ENCODE measurements around the gene IFFO2. TPM values are rescaled to one million over a fixed set of nuclear protein-coding genes. Genes with fewer than 3 reads are reported as not detected.

The IFFO2 gene
- total and polyA plus RNA-seq, 10 of the 15 experiments (the other 5 are each of a cell fraction or from before 2014, with no cell fraction given) = 1.2 to 18.4 (median 6.7) TPM

DNA sequence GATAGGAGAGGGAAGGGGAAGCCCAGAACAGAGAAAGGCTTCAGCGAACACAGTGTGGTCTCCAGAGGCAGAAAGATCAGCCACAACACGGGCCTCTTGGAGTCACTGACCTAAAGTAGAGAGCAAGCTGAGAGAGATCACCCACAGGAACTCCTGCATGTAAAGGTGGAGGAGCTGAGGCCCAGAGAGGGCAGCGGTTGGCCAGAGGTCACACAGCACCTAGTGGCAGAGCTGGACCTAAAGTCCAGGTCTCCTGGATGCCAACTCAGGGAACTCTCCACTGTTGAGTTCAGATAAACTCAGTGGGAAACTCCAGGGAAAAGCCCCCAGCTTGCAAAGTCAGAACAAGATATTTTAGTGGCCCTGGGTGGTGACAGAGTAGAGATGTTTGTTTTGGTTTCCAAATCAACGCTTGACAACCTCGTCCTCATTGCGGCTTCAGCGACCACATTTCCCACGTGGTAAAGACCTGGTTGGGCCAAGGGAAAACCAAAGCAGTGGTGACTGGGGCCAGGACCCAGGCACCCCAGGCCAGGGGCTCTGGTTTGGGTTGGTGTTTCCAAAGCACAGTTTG lies 4.6 kb downstream of the IFFO2 start:
- Histone ChIP-seq H3K4me3 (peak overlapping the region; percentile 73), H3K27ac (ENCODE audit: control insufficient read depth, insufficient read depth) (peak overlapping the region; percentile 99)
- POLR2A ChIA-PET = interaction anchor here (0.8 to 5.8 kb wide), 5 partner anchors 8 to 258 kb away, joined by 3 to 96 read pairs (median 6); partner anchors contain the start of genes ALDH4A1 and UBR4
- TF ChIP-seq, protein P1, sequence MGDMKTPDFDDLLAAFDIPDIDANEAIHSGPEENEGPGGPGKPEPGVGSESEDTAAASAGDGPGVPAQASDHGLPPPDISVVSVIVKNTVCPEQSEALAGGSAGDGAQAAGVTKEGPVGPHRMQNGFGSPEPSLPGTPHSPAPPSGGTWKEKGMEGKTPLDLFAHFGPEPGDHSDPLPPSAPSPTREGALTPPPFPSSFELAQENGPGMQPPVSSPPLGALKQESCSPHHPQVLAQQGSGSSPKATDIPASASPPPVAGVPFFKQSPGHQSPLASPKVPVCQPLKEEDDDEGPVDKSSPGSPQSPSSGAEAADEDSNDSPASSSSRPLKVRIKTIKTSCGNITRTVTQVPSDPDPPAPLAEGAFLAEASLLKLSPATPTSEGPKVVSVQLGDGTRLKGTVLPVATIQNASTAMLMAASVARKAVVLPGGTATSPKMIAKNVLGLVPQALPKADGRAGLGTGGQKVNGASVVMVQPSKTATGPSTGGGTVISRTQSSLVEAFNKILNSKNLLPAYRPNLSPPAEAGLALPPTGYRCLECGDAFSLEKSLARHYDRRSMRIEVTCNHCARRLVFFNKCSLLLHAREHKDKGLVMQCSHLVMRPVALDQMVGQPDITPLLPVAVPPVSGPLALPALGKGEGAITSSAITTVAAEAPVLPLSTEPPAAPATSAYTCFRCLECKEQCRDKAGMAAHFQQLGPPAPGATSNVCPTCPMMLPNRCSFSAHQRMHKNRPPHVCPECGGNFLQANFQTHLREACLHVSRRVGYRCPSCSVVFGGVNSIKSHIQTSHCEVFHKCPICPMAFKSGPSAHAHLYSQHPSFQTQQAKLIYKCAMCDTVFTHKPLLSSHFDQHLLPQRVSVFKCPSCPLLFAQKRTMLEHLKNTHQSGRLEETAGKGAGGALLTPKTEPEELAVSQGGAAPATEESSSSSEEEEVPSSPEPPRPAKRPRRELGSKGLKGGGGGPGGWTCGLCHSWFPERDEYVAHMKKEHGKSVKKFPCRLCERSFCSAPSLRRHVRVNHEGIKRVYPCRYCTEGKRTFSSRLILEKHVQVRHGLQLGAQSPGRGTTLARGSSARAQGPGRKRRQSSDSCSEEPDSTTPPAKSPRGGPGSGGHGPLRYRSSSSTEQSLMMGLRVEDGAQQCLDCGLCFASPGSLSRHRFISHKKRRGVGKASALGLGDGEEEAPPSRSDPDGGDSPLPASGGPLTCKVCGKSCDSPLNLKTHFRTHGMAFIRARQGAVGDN (IDR thresholded peaks at IDR 0.05) = peak; percentile 36; the same call in 1 of the 2 replicates
- TF ChIP-seq, protein P2, sequence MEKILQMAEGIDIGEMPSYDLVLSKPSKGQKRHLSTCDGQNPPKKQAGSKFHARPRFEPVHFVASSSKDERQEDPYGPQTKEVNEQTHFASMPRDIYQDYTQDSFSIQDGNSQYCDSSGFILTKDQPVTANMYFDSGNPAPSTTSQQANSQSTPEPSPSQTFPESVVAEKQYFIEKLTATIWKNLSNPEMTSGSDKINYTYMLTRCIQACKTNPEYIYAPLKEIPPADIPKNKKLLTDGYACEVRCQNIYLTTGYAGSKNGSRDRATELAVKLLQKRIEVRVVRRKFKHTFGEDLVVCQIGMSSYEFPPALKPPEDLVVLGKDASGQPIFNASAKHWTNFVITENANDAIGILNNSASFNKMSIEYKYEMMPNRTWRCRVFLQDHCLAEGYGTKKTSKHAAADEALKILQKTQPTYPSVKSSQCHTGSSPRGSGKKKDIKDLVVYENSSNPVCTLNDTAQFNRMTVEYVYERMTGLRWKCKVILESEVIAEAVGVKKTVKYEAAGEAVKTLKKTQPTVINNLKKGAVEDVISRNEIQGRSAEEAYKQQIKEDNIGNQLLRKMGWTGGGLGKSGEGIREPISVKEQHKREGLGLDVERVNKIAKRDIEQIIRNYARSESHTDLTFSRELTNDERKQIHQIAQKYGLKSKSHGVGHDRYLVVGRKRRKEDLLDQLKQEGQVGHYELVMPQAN (conservative IDR thresholded peaks at IDR 0.05) = peak; percentile 36; the same call in 1 of the 2 replicates
- TF ChIP-seq NFXL1 (IDR thresholded peaks at IDR 0.05; ENCODE audit: borderline replicate concordance) = peak; percentile 95
- TF ChIP-seq RFX5 (IDR thresholded peaks at IDR 0.05; ENCODE audit: low read depth, low read length) = no peak
- peak; percentile 70 for TF ChIP-seq MEF2B (IDR thresholded peaks at IDR 0.05; ENCODE audit: partially characterized antibody, poor library complexity, severe bottlenecking)
- TF ChIP-seq, protein P3, sequence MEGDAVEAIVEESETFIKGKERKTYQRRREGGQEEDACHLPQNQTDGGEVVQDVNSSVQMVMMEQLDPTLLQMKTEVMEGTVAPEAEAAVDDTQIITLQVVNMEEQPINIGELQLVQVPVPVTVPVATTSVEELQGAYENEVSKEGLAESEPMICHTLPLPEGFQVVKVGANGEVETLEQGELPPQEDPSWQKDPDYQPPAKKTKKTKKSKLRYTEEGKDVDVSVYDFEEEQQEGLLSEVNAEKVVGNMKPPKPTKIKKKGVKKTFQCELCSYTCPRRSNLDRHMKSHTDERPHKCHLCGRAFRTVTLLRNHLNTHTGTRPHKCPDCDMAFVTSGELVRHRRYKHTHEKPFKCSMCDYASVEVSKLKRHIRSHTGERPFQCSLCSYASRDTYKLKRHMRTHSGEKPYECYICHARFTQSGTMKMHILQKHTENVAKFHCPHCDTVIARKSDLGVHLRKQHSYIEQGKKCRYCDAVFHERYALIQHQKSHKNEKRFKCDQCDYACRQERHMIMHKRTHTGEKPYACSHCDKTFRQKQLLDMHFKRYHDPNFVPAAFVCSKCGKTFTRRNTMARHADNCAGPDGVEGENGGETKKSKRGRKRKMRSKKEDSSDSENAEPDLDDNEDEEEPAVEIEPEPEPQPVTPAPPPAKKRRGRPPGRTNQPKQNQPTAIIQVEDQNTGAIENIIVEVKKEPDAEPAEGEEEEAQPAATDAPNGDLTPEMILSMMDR (IDR thresholded peaks at IDR 0.05 in 2 of 3, conservative IDR thresholded peaks at IDR 0.05 in 1 of 3; ENCODE audit: control insufficient read depth in 2 of 3, extremely low read depth in 1 of 3, insufficient read depth in 1 of 3, low read depth in 3 of 3, low read length in 3 of 3) = no peak
- no peak; the same call in 1 of the 2 replicates for TF ChIP-seq SPI1 (IDR thresholded peaks at IDR 0.05; ENCODE audit: borderline replicate concordance, insufficient read depth, low read depth, low read length)
- peak; percentile 90; the same call in 1 of the 2 replicates for TF ChIP-seq FOXM1 (IDR thresholded peaks at IDR 0.05; ENCODE audit: low read depth, low read length)
- TF ChIP-seq SRF (IDR thresholded peaks at IDR 0.05; ENCODE audit: low read depth in 2 of 2, low read length in 2 of 2) = 0 out of 4 replicates have a peak, but pooled peaks of 1 of the 2 experiments have one; percentile 6
- no peak; the same call in 1 of the 2 replicates for TF ChIP-seq HCFC1 (IDR thresholded peaks at IDR 0.05; ENCODE audit: low read length)
- no peak for TF ChIP-seq ZNF622 (IDR thresholded peaks at IDR 0.05)

More for the DNA sequence above, 4.6 kb downstream of the IFFO2 start:
- ChIA-PET CTCF (interaction anchor here (1.1 to 11.6 kb wide), 6 partner anchors 14 to 45 kb away, joined by 4 to 117 read pairs (median 28); no protein-coding TSS in a partner anchor), SMC1A (ENCODE audit: uncharacterized antibody, unreplicated experiment) (interaction anchor here (0.9 to 4.0 kb wide), 5 partner anchors 14 to 142 kb away, joined by 3 to 45 read pairs (median 4); no protein-coding TSS in a partner anchor), RAD21 (ENCODE audit: unreplicated experiment) (interaction anchor here (1.0 to 5.2 kb wide), 8 partner anchors 13 to 138 kb away, joined by 4 to 52 read pairs (median 7); partner anchors contain the start of gene ALDH4A1)
- Histone ChIP-seq H3K9ac (ENCODE audit: control insufficient read depth, insufficient read depth, low read length) (peak overlapping the region; percentile 88), H3K4me1 (ENCODE audit: control insufficient read depth, insufficient read depth, low read length) (peaks cover 63% of the 10 kb centered on the region), H4K20me1 (ENCODE audit: control insufficient read depth, insufficient read depth) (0 out of 2 replicates have a peak, but pooled peaks cover 2% of the 10 kb centered on the region), H3K36me3 (ENCODE audit: control insufficient read depth in 2 of 2, insufficient read depth in 2 of 2, low read length in 1 of 2) (no peaks in the 10 kb centered on the region), H3K9me3 (replicated peaks; ENCODE audit: control insufficient read depth, insufficient read depth, low read length) (no peaks in the 10 kb centered on the region), H3K79me2 (ENCODE audit: control insufficient read depth, insufficient read depth, low read length) (peaks cover 63% of the 10 kb centered on the region), H3K4me2 (ENCODE audit: control insufficient read depth, insufficient read depth) (peak overlapping the region; percentile 98), H2AFZ (ENCODE audit: control insufficient read depth, low read depth, low read length) (peak overlapping the region; percentile 5; the same call in 1 of the 2 replicates), H3K27me3 (replicated peaks in 1 of 2; ENCODE audit: control insufficient read depth in 2 of 2, insufficient read depth in 2 of 2, low read length in 1 of 2) (no peaks in the 10 kb centered on the region)
- DNase-seq (ENCODE audit: low read depth, low spot score) (peak; percentile 83), ATAC-seq (peak; percentile 63), FAIRE-seq (peak; percentile 94)
- in situ Hi-C loops (cut with MboI) (no loop called here), intact Hi-C loops (cut with micrococcal nuclease; ENCODE audit: unreplicated experiment) (loop anchor here (1.0 to 10.0 kb wide), 3 partner anchors 26 to 253 kb away; no protein-coding TSS in a partner anchor)
- under 1% methylated on average over 8 of the region's 8 CpGs for WGBS (ENCODE audit: insufficient coverage, insufficient replicate concordance, low lambda C conversion rate, missing lambda C conversion rate)
- BruUV-seq (replicated peaks) = no TSS peak

Data from GM12878 (cell line).